Stimulated activated CD8-positive, alpha-beta memory T cell treated with anti-CD3 and anti-CD28 coated beads, Interleukin-2, amount 100 ng/mL, for 48 hours (primary cell): ENCODE data around the gene TEX36.
"Not testable (repeated sequence)": the region's sequence is repeated elsewhere in the genome, so short reads cannot be mapped to it uniquely, and the experiment has no call there.

Experiments used
- DNase-seq, 2 donors: peaks; one replicate each; pipeline ENCODE4 v3.0.0-alpha.2; 2020; ENCODE audit warnings: low read depth in 2 of 2

TEX36 gene

DNA sequence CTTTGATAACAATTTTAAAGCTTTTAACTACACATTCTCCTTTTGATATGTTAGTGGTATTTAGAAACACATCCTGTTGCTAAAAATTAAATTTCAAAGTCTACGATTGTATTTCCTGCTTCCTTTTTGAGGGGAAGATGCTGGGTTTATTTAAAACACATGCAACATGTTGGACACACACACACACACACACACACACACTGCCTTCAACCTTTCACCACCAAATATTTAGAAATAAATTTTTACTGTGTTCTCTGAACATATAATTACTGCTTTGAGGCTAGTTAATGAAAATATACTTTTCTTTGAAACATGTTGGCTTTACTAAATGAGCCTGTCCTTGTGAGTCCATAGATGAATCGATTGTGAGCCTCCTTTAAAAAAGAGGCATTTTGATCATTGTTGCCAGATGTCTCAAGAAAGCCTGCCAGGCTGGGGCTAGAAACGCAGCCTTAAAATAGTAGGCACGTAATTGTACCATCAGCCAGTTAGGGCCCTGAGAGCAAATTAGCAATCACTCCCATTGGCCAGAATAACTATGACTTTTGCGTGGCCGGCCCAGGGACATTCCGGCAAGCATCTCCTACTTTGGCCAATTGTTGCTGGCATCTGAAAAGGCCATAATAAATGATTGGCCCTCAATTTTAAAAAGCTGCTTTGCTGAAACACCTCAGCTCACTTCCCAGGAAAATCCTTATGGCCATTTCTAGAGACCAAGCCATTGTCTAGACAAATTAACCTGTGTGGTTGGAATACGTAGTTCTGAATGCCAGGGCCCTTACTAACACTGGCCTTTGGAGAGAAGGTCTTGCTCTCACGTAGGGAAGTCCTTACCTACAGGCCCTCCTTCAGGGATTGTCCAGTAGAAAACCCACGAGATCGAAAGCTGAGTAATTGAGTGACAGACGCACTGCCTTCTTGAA is 9.9 kb upstream of the TEX36 start:
- no peak for DNase-seq

GRCh38 chr10:125692196-125692595 is 9.2 kb upstream of the TEX36 start:
- DNase-seq: no peak

DNA sequence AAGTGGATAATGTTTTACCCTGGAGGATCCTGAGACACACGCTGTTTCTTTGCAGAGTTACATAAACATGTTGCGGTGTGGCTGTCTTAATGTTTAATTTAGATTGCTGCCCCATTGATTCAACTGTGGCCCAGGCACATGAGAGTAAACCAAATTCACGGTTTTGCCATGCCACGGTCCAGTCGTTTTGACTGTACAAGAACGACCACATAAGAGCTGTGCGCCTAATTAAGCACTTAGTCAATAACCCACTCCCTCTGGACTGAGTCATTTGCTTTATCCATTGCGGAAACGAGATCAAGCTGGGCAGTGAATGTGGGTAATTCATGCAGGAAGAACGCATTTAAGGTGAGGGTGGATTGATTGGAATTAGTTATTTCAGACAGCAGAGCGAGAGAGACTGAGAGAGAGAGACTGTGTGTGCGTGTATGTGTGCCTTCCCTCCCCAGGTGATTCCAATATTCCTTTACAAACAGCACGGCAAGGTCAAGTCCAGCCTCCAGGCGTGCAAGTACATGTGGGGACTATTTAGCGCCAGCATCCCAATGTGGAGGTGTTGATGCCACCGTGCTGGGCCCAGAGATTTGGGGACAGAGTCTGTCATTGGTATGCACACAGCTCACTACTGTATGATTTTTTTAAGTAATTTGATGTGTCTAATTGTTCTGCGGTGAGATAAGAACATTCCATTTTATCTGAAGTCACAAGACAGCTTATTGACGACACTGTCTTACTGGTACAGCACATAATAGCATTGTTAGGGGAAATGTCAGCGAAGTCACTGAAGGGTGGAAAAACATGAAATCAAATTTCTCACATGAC is 8.4 kb upstream of the TEX36 start:
- no peak for DNase-seq

- no peak for DNase-seq
Observed at GRCh38 chr10:125689955-125690569, 7.1 kb upstream of the TEX36 start.

GRCh38 chr10:125687507-125688185 is 4.7 kb upstream of the TEX36 start:
- DNase-seq: no peak

GRCh38 chr10:125684581-125684980 is 1.6 kb upstream of the TEX36 start:
- no peak for DNase-seq

DNA sequence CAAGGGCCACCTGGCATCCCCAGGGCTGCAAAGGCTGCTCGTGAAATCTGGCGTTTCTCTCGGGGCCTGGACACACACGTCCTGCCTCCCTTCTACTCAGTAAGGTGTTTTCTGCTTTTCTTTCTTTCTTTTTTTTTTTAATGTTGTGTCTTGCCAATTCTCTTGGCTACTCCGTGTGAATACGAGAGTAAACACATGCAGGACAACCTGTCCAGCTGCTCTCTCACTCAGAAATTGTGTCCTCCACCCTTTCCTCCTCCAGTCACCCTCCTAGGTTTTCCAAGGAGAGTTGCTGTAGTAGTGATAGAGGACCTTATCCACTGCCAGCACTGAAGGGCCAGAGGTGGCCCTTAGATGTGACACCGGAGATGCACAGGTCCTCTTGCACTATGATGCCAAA is 858 bp upstream of the TEX36 start:
- DNase-seq: no peak

- DNase-seq: no peak
Observed at GRCh38 chr10:125679436-125679835, 3.5 kb downstream of the TEX36 start.

GRCh38 chr10:125672884-125673283 is 10.1 kb downstream of the TEX36 start:
- DNase-seq: no peak

DNA sequence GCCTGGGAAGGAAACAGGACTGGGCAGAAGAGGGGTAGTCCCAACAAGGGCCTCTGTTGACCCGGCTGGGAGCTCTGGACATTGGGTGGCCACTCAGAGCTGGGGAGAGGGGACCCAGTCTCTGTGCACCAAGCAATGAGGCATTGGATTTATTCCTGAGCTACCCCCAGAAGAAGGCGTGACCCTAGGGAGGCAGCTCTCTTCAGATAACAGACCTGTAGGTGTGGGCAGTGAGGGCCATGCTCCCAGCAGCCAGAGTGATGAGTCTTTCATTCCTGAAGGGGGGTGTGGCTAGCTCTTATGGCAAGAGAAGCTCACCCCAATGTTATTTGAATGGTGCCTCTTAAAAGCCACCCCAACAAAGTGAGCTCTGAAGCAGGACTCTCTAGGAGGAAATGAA is 20.4 kb downstream of the TEX36 start:
- no peak for DNase-seq

DNA sequence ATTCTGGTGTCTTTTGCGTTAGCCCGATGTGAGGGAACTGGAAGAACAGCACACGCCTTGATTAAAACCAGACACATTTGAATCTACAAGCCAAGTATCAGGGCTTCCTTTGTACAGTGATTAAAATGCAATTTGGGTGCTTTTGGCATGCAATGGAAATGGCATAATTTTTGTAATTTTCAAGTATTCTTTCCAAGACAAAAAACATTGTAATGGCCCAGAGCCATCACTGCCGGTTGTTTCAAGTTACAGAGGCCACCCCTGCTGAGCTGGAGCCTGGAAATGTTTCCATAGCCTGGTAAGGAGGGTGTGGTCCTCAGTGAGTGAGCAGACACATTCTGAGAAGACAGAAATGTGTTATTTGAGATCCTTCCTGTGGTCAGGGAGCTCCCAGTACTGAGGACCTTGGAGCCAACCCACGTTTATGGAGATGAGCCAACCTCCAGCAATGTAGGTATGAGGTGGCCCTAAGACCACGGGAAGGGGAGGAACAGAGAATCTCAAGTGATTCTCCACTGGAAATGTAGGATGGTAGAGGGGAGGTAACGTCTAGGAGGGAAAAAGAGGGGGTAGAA is 20.9 kb downstream of the TEX36 start:
- no peak for DNase-seq

- DNase-seq: no peak
Observed at GRCh38 chr10:125661431-125661940, 21.5 kb downstream of the TEX36 start.

DNA sequence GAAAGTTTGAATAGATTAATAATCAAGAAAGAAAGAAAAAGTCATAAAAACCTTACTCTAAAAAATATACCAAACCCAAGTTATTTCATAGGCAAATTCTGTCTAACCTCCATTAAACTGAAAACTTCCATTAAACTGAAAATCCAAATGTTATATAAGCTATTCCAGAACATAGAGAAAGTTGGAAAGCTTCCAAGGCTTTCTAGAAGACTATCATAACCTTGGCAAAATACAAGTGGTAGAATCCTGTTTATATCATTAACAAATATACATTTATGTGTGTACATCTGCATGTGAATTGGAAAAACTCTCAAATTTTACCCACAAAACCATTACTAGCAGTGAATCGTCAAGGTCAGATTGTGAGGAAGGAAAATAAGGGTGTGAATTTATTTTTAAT is 23.9 kb downstream of the TEX36 start:
- DNase-seq: no peak

- DNase-seq: no peak
Observed at GRCh38 chr10:125656523-125656922, 26.4 kb downstream of the TEX36 start.

GRCh38 chr10:125653113-125653512 is 29.9 kb downstream of the TEX36 start:
- DNase-seq: not testable (repeated sequence)

DNA sequence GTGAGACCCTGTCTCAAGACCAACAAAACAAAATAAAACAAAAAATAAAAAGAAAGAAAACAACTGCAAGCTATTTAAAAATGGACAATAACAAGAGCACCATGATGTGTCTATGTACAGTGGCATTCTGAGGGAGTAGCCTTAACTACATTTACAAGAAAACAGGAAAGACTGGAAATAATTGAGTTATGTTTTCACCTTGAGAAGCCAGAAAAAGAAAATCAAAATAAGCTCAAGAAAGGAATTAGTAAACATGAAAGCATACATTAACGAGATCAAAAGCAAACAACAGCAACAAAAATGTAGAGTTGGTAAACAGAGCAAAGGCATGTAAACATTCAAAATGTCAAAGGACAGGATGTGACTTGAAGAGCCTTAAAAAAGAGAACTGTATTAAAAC is 36.7 kb downstream of the TEX36 start:
- no peak for DNase-seq

GRCh38 chr10:125641398-125641797 is 41.6 kb downstream of the TEX36 start:
- no peak for DNase-seq

GRCh38 chr10:125640653-125641052 is 42.3 kb downstream of the TEX36 start:
- DNase-seq: no peak

GRCh38 chr10:125639846-125640245 is 43.1 kb downstream of the TEX36 start:
- DNase-seq: no peak

DNA sequence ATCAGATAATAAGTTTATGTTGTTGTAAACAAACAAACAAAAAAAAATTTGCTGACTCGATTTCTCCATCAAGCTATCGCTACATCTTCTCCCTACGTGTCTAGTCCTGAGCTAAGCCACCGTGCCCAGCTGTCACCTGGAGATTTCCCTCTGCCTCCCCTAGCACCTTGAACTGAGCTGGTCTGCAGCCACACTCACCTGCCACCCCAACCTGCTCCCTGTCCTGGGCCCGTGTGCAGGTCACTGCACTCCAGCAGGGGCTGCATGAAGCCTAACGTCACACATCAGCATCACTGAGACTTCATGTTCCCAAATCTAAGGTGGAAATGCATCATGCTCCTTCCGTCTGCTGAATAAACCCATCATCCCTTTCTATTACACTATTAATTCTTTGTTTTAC is 44.4 kb downstream of the TEX36 start:
- DNase-seq: no peak

DNA sequence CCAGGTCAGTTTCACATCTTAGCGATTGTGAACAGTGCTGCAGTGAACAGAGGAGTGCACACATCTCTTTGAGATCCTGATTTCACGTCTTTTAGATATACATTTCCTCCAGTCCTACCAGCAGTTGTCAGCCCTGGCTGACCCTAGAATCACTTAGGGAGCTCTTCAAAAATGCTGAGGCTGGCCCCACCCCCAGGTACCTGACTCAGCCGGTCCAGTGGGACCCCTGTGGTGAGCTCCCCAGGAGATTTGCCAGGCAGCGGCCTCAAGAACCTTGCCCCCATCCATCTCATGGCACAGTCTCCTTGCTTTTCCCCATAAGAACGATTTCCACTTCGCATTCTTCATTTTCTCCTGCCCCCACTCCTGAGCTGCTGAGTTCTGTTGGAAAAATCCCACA is 45.5 kb downstream of the TEX36 start:
- no peak for DNase-seq
